Endothelial cell of umbilical vein (primary cell): ENCODE data around the gene CHL1. TPM values are rescaled to one million over a fixed set of nuclear protein-coding genes. Genes with fewer than 3 reads are reported as not detected.

Experiments used
- BruUV-seq: library from RNA; stranded (reverse); fragments of 400-500 nt; replicated peaks from 2 replicates; lab custom pipeline; 2021; lab: Mats Ljungman, UMichigan
- CTCF ChIA-PET: fragments of 300-600, 350-600 bp; sonication (Branson Sonifier 250); formaldehyde crosslinking; loops from one replicate; lab custom pipeline; 2021; ENCODE audit warnings: antibody characterized with exemption, inconsistent platforms; lab: Charles Lee
- POLR2A ChIA-PET: fragments of 300-600, 350-600 bp; sonication (Branson Sonifier 250); formaldehyde crosslinking; loops from one replicate; lab custom pipeline; 2021; ENCODE audit warnings: antibody characterized with exemption, inconsistent platforms; lab: Charles Lee
- DNase-seq: peaks from one replicate; pipeline ENCODE4 v3.0.0-alpha.2; 2011; ENCODE audit warnings: low read depth, low spot score
- FAIRE-seq: peaks from 2 replicates; lab custom pipeline; 2011; peaks lifted over from hg19 to GRCh38; lab: Jason Lieb, UNC
- H2AFZ ChIP-seq: 2 replicates; pipeline ENCODE4 v1.6.0; 2012; ENCODE audit warnings: low read depth, low read length, control low read depth, inconsistent platforms
- H3K27ac ChIP-seq: 2 replicates; pipeline ENCODE4 v1.5.1; 2011; ENCODE audit warnings: low read depth, mild to moderate bottlenecking, control low read depth, low read length, moderate library complexity; ENCODE audit not compliant: insufficient read depth
- H3K27me3 ChIP-seq, 2 experiments: 2 replicates each; pipeline versions ENCODE4 v1.6.0 to v1.6.1; 2011; ENCODE audit warnings: low read length in 2 of 2, mixed read lengths in 1 of 2; ENCODE audit not compliant: control insufficient read depth in 2 of 2, insufficient read depth in 2 of 2
- H3K36me3 ChIP-seq, 2 experiments: 2 replicates in 1 of 2; 3 replicates in 1 of 2; pipeline ENCODE4 v1.5.1; 2011; ENCODE audit warnings: low read length in 2 of 2, mild to moderate bottlenecking in 1 of 2, moderate library complexity in 1 of 2; ENCODE audit not compliant: control insufficient read depth in 2 of 2, insufficient read depth in 2 of 2; ENCODE audit errors: extremely low read depth in 1 of 2
- H3K4me1 ChIP-seq: 3 replicates; pipeline ENCODE4 v1.5.1; 2011; ENCODE audit warnings: mild to moderate bottlenecking, low read length; ENCODE audit not compliant: control insufficient read depth, insufficient read depth; ENCODE audit errors: extremely low read depth
- H3K4me2 ChIP-seq: 2 replicates; pipeline ENCODE4 v1.6.1; 2011; ENCODE audit warnings: low read length, control low read depth, mixed read lengths; ENCODE audit not compliant: insufficient read depth
- H3K4me3 ChIP-seq, 3 experiments: fragments of 200-600 bp in 1 of 3; sonication (generic), shearing (Covaris generic) in 1 of 3; replicated peaks in 1 of 3; 2 replicates each; pipeline ENCODE4 v1.5.1; 2011 to 2016; ENCODE audit warnings: control low read depth in 3 of 3, low read length in 3 of 3, mild to moderate bottlenecking in 2 of 3, inconsistent platforms in 1 of 3, low read depth in 1 of 3, moderate library complexity in 1 of 3; ENCODE audit not compliant: insufficient read depth in 1 of 3
- H3K79me2 ChIP-seq: 2 replicates; pipeline ENCODE4 v1.6.0; 2012; ENCODE audit warnings: low read length, inconsistent platforms; ENCODE audit not compliant: control insufficient read depth, insufficient read depth
- H3K9ac ChIP-seq: replicated peaks from 2 replicates; pipeline ENCODE3; 2011; ENCODE audit warnings: low read length, control low read depth; ENCODE audit not compliant: insufficient read depth; ENCODE audit errors: extremely low read depth
- H3K9me1 ChIP-seq: replicated peaks from 3 replicates; pipeline ENCODE4 v1.6.0; 2011; ENCODE audit warnings: mild to moderate bottlenecking, low read length; ENCODE audit not compliant: control insufficient read depth, insufficient read depth; ENCODE audit errors: extremely low read depth
- H3K9me3 ChIP-seq: replicated peaks from 2 replicates; pipeline ENCODE4 v1.5.1; 2012; ENCODE audit warnings: low read length, inconsistent platforms; ENCODE audit not compliant: control insufficient read depth, insufficient read depth
- H4K20me1 ChIP-seq: replicated peaks from 2 replicates; pipeline ENCODE3; 2011; ENCODE audit warnings: mild to moderate bottlenecking, low read length; ENCODE audit not compliant: control insufficient read depth, insufficient read depth; ENCODE audit errors: extremely low read depth
- CTCF ChIP-seq, 2 donors: IDR thresholded peaks; 1 replicate in 1 of 2; 2 replicates in 1 of 2; pipeline ENCODE4 v1.5.1; 2011; ENCODE audit warnings: low read length in 2 of 2, mild to moderate bottlenecking in 2 of 2, moderate library complexity in 2 of 2, control low read depth in 1 of 2, inconsistent platforms in 1 of 2, low read depth in 1 of 2; ENCODE audit not compliant: insufficient read depth in 1 of 2; ENCODE audit errors: extremely low read depth in 1 of 2
- EZH2 ChIP-seq: IDR thresholded peaks from 2 replicates; pipeline ENCODE4 v1.6.1; 2012; ENCODE audit warnings: borderline replicate concordance, low read depth, mild to moderate bottlenecking, moderate library complexity, low read length, inconsistent platforms; ENCODE audit not compliant: severe bottlenecking
- FOS ChIP-seq: IDR thresholded peaks from 2 replicates; pipeline ENCODE4 v1.6.1; 2011; ENCODE audit warnings: mild to moderate bottlenecking, low read length, moderate library complexity, borderline replicate concordance; ENCODE audit not compliant: insufficient read depth
- GATA2 ChIP-seq: IDR thresholded peaks from 2 replicates; pipeline ENCODE4 v1.7.0; 2011; ENCODE audit warnings: low read depth, mild to moderate bottlenecking, moderate library complexity, mixed read lengths, low read length; ENCODE audit not compliant: insufficient read length, insufficient read depth
- JUN ChIP-seq: IDR thresholded peaks from 2 replicates; pipeline ENCODE4 v1.6.1; 2011; ENCODE audit warnings: borderline replicate concordance, low read depth; ENCODE audit not compliant: insufficient read length, insufficient read depth
- MAX ChIP-seq: IDR thresholded peaks from 2 replicates; pipeline ENCODE4 v1.6.1; 2011; ENCODE audit not compliant: insufficient read depth, insufficient read length
- MYC ChIP-seq: IDR thresholded peaks from one replicate; pipeline ENCODE4 v1.6.1; 2011; ENCODE audit warnings: mild to moderate bottlenecking, low read depth, low read length
- POLR2A ChIP-seq: IDR thresholded peaks from 2 replicates; pipeline ENCODE4 v1.6.1; 2012; ENCODE audit warnings: low read depth, mild to moderate bottlenecking, control low read depth, low read length
- POLR2AphosphoS5 ChIP-seq: IDR thresholded peaks from 2 replicates; pipeline ENCODE4 v1.6.1; 2012; ENCODE audit warnings: low read depth, mild to moderate bottlenecking, control low read depth, low read length, moderate library complexity; ENCODE audit not compliant: insufficient read depth
- dilution Hi-C: fragments of 300-500 bp; cut with MboI; formaldehyde crosslinking; loops from one replicate; pipeline ENCODE4 v1.15.0; 2019; ENCODE audit warnings: low sequenced_read_pairs; ENCODE audit not compliant: extremely low pct_ligation_motif_present
- intact Hi-C: fragments of 100-400 bp; cut with micrococcal nuclease; formaldehyde crosslinking; loops from one replicate; pipeline ENCODE4 v1.10.0; 2022
- polyA plus RNA-seq, 4 experiments: library from polyadenylated mRNA; depleted of rRNA in 3 of 4; stranded (reverse) in 3 of 4; unstranded in 1 of 4; fragments of >200 nt; gene quantifications; 2 replicates each; pipeline versions ENCODE4 v1.2.1 to v1.2.3, GENCODE V29; 2011 to 2012; ENCODE audit warnings: missing spikeins in 1 of 4
- total RNA-seq: library from RNA; stranded (reverse); gene quantifications from 2 replicates; pipeline ENCODE4 v1.2.3, GENCODE V29; 2021

Gene CHL1
- total and polyA plus RNA-seq, 2 donors (not counting 3 experiments of a cell fraction or from before 2014, with no cell fraction given) = not detected

- H3K9me3 ChIP-seq = no peaks in the 10 kb centered on the region
- dilution Hi-C loops (no loop called here), intact Hi-C loops (no loop called here)
- H3K27ac ChIP-seq = no peak overlapping the region
- no peak overlapping the region for H2AFZ ChIP-seq
- no peaks in the 10 kb centered on the region for H3K36me3 ChIP-seq
- no peak for DNase-seq
- H3K4me3 ChIP-seq = no peak overlapping the region
- H3K4me2 ChIP-seq = no peak overlapping the region
- H3K9me1 ChIP-seq = no peaks in the 10 kb centered on the region
- no peak for FAIRE-seq
- no peaks in the 10 kb centered on the region for H3K27me3 ChIP-seq
- H4K20me1 ChIP-seq = no peaks in the 10 kb centered on the region
- no peaks in the 10 kb centered on the region for H3K4me1 ChIP-seq
- CTCF ChIA-PET = no interaction called here
- no peak for TF ChIP-seq MAX
- TF ChIP-seq FOS = no peak
- TF ChIP-seq MYC = no peak
- TF ChIP-seq POLR2AphosphoS5 = no peak
- no peak for TF ChIP-seq JUN
- no peak for TF ChIP-seq GATA2
- TF ChIP-seq EZH2 = no peak
- TF ChIP-seq CTCF (IDR thresholded peaks at IDR 0.05; ENCODE audit: extremely low read depth in 1 of 2, insufficient read depth in 1 of 2, low read depth in 1 of 2, low read length in 2 of 2) = no peak
- TF ChIP-seq POLR2A = no peak
- H3K79me2 ChIP-seq = no peaks in the 10 kb centered on the region
- POLR2A ChIA-PET = no interaction called here
- no TSS peak for BruUV-seq
- no peak overlapping the region for H3K9ac ChIP-seq
Observed at GRCh38 chr3:418239-418929, 221.8 kb downstream of the CHL1 start.
